Astrocyte (in vitro differentiated cells and primary cell): Measurements from ENCODE around the gene CAMKK2.

Experiments used
- CTCF ChIP-seq: IDR thresholded peaks from 2 replicates; pipeline ENCODE4 v1.5.1; 2011; ENCODE audit warnings: low read depth, mild to moderate bottlenecking, inconsistent platforms, low read length, moderate library complexity; ENCODE audit not compliant: insufficient read depth
- EZH2 ChIP-seq: IDR thresholded peaks from 2 replicates; pipeline ENCODE4 v1.6.1; 2012; ENCODE audit warnings: mild to moderate bottlenecking, low read length, inconsistent platforms; ENCODE audit not compliant: insufficient read depth

- TF ChIP-seq CTCF (no peak), EZH2 (no peak)
Observed at GRCh38 chr12:121209221-121209620, 87.3 kb downstream of the CAMKK2 start.
